NCI-H2196 (cell line): ENCODE results near the gene MKKS.
"Not testable (repeated sequence)": the region's sequence is repeated elsewhere in the genome, so short reads cannot be mapped to it uniquely, and the experiment has no call there.

Experiments
- DNase-seq: peaks from one replicate; lab custom pipeline; 2025; ENCODE audit not compliant: unreplicated experiment; lab: John Stamatoyannopoulos, UW

The MKKS gene

DNA sequence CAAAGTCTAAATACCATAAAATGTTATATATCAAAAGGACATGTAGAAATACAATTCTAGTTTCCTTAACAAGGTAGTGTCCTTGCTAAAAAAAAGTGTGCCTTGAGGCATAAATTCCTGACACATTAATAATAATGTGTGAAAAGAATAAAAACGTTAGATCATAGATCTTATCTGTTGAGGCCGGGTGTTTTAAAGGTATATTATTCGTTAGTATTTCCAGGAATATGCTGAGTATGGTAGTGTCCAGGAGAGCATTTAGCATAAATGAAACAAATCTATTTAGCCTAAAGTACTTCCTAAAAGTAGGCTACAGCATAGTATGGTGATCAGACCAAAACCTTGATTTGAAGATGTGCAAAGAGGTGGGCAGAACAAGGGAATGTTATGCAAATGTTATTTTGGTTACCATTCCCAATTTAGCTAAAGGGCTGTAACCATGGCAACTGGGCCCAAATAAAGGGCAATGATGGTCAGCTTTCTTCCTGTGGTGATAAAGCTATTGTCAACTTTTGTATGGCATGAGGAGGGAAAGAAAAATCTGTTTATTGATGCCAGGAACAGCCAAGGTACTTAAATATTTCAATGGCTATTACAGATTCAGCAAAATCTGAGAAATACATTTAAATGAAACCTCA lies 18.9 kb downstream of the MKKS start:
- no peak for DNase-seq

DNA sequence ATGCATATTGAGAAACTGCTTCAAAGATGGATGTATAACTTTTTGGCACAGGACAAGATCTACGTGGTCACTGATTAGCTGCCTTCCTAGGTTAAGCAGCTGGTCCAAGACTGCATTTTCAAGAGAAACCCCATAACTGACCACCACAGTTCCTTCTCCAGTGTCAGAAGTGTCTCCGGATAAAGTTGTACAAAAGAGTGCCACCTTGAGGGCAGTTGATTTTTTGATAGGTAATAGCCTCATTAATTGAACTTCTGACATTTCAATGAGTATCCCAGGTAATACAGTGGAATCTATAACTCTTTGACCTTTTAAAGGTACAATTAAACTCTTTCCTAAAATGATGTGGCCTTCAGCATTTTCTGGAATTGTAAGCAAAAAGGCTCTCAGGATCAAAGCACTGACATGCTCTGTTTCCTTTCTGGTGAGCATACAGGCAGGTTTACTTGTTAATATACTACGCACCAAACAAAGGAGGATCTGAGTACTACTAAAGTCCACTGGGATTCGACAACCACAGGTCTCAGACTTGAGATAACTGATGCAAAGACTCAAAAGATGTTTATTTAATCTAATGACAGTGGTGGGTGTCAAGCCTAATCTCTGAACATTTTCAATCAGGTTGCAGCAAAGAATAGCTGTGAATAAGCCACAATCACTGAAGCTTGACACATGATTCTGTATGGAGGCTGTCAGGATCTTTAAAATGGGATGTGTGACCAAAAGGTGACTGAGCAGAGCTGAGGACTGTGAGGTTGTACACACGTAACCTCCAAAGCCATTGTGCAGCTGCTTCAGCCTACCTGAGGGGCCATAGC lies 21.2 kb downstream of the MKKS start:
- no peak for DNase-seq

DNA sequence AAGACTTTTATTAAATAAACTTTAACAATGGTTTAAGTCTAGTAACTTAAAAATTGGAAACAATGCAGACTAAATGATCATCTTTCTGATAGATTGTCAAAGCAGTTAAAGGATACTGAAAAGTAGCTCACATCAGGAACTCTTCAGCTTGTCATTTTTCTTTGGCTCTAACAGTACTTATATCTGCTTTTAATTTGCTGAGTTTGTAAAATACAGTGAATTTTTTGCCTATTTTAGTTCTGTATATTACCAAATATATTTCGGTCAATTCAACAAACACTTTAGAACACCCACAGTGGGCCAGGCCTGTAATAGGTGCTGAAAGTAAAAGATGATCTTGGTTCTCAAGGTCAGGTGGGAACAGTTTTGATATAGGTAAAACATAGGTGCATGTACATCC lies 22.3 kb downstream of the MKKS start:
- no peak for DNase-seq

DNA sequence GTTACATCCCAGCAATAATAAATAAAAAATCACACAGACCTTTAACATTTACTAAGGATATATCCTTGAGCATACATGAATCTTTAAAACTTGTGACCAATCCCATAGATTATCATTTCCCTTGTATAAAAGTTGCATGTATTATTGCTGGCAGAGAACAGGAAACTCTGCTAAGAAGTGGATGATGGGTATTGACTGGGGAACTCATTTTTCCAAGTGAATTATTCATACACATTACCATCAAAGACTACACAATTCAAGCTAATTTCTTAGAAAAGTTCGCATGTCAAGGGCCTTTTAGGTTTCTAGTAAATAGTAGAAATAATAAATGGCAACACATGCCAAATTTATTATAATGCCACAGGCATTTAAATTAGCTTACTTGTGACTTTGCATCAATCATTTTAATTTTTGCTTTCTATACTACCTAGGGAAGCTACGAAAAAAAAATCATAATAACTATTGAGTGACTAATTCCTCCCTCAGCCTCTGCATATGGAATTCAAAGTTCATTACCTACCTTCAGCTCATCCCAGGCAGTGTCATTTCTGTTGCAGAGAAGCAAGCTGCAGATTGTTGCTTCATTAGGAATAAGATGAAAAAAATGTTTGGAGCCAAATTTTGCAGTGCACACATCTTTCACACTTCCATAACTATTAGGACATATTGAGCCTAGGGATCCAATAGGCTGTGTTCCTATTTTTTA lies 25.8 kb downstream of the MKKS start:
- DNase-seq = no peak

DNA sequence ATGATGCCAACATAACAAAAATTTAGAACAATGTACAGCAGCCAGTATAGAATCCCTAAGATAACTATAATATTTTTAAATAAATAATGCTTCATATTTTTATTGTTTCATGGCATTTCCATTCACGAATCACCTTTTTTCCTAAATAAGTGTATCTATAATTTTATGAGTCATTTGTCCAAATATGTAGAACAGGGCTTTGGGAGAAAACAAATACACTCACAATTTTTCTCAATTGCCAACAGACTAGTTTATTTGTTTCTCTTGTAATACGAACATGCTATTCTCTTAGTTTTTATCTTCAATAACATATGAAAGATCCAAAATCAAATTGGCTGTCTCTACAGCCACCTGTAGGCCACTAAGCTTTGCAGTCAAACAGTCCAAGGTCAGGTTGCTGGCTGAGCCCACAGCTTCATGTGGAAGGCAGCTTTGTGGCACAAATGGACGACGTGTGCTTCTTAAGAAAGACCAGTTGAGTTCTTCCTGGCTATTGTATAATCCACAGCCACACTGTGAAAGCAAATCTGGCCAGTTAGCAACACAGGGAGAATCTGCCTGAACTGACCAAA lies 29.0 kb downstream of the MKKS start:
- no peak for DNase-seq

DNA sequence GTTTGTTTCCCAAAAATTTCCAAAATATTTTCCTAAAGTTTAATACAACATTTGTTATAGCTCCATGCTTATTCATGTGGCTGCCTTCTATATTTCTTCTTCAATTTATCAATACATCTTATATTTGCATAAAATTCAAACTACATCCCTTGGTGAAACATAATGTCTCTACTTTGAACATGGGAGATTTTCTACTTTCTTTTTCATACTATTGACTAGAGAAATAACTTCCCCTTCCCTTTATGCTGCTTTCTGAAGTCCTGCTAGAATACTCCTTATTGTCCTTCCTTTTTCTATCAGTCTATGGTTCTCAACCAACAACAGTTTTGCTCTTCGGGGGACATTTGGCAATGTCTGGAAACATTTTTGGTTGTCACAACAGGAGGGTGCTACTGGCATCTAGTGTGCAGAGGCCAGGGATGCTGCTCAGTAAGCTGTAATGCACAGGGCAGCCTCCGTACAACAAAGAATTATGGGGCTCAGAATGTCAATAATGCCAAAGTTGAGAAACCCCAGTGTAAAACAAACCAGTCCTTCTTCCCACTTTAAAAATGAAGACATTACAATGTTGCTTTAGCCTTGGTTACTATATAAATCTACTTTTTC lies 29.9 kb downstream of the MKKS start:
- no peak for DNase-seq

DNA sequence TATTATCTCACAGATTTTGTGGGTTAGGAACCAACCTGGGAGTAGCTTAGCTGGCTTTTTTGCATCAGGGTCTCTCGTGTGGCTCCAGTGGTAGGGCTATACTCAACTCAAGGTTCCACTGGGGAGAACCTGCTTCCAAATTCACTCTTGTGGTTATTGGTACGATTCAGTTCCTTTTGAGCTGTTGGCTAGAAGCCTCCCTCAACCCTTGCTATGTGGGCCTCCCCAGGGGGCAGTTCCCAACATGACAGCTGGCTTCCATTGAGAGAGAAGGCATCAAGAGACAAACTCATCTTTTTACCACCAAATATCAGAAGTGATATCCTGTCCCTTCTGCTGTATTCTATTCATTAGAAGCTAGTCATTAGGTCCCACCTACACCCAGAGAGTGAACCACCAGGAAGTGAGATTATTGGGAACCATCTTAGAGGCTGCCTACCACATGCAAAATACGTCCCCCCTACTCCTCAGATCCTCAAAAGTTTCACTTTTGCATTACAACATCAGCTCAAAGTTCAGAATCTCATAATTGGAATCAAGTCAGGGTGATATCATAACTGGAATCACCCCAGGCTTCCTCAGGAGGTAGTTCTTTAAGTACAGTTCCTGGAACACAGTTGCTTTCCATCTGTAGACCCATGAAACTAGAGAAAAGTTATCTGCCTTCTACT lies 30.9 kb downstream of the MKKS start:
- no peak for DNase-seq

DNA sequence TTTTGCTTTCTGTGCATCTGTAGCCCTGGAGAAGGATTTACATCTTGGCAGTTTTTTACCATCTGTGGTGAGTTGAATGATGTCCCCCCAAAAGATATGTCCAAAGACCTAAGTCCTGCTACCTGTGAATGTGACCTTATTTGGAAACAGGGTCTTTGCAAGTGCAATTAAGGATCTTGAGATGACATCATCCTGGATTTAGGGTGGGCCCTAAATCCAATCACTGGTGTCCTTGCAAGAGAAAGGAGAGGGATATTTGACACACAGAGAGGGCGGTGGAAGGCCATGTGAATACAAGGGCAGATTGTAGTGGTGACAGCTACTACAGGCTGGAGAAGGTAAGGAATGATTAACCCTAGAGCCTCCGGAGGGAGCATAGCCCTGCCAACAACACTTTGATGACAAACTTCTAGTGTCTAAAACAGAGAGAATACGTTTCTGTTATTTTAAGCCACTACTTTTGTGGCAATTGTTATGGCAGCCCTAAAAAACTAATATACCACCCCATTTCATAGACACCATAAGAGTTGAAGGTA lies 35.1 kb downstream of the MKKS start:
- DNase-seq = no peak

DNA sequence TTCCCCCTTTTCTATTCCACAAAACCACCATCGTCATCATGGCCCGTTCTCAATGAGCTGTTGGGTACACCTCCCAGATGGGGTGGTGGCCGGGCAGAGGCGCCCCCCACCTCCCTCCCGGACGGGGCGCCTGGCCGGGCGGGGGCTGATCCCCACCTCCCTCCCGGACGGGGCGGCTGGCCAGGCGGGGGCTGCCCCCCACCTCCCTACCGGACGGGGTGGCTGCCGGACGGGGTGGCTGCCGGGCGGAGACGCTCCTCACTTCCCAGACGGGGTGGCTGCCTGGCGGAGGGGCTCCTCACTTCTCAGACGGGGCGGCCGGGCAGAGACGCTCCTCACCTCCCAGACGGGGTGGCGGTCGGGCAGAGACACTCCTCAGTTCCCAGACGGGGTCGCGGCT lies 39.3 kb downstream of the MKKS start:
- not testable (repeated sequence) for DNase-seq

DNA sequence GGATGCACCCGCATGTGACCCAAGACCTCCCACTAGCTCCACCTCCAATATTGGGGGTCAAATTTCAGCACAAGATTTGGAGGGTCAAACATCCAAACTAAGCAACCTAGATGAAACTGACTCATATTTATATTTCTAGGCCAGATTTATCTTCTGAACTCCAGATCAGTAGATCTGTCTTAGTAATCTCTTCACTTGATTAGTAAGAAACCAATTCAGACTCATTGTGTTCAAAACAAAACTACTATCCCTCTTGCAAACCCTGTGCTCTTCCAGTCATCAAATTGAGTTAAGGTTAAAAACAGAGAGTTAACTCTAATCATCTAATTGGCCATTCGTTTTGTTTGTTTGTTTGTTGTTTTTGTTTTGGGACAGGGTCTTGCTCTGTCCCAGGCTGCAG lies 43.3 kb downstream of the MKKS start:
- DNase-seq = no peak

DNA sequence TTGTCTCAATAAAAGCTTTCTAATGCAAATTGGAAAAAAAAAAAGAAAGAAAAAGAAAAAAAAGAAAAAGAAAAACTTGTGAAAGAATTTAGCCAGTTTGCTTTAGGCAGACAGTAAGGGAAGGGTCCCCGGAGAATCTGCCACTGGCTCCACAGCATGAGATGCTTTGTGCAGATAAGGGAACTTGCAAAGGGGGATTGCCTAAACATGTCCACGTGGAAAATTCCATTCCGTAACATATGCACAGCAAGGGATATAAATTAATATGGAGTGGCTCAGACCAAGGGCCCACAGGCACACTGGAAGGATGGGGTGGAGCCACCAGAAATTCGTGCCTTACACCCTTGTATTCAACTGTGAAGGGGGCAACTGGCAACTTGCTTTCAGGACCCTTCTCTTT lies 45.4 kb downstream of the MKKS start:
- DNase-seq = no peak

DNA sequence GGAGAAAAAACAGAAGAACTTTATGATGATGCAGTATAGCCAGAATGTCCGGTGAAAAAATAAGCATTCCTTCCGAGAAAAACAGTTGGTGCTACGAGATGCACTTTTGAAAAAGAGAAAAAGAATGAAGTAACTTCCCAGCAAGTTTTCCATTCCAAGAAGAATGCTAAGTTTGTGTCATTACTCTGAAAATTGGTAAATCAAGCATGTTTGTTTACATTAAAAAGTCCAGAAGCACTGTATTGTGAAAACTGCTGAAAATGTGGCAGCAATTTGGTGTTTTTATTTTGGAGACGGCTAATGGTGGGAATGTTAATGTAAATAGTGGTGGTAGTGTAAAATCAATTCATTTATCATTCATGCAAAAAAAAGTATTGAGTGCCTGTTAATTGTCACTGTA lies 46.3 kb downstream of the MKKS start:
- no peak for DNase-seq

DNA sequence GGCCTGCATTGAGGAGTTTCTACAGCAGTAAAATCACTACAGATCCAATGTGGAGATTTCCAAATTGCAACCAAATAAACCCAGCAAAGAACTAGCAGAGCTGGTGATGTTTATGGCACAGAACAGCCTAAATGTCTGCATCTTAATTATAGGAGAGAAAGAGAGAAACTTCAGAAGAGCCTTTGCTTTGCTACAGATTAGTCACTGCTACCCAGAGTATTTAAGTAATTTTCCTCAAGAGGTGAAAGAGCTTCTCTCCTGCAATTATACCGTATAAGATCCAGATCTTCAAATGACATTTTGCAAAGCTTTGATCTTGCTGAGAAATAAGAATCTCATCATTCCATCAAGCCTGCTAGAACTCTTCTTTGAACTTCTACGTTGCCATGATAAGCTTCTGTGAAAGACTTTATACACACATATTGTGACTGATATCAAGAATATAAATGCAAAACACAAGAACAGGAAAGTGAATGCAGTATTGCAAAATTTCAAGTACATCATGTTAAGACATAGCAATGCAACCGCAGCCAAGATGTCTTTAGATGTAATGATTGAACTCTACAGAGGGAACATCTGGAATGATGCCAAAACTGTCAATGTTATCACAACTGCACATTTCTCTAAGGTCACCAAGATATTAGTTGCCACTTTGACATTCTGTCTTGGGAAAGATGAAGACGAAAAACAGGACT lies 48.0 kb downstream of the MKKS start:
- no peak for DNase-seq

DNA sequence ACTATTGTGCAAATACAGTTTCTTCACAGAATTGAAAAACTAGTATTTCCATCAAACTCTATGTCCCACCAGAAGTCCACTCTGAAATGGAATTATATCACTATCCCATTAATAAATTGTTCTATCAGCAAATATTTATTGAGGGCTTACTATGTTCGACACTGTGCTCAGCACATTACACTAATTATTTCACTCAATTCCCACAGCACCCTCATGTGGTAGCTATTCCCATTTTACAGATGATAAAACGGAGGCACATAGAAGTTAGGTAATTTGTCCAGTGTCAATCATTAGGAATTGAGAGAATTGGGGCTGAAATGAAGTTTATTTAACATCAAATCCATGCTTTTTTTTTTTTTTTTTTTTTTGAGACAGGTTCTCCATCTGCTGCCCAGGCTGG lies 52.5 kb downstream of the MKKS start:
- no peak for DNase-seq

DNA sequence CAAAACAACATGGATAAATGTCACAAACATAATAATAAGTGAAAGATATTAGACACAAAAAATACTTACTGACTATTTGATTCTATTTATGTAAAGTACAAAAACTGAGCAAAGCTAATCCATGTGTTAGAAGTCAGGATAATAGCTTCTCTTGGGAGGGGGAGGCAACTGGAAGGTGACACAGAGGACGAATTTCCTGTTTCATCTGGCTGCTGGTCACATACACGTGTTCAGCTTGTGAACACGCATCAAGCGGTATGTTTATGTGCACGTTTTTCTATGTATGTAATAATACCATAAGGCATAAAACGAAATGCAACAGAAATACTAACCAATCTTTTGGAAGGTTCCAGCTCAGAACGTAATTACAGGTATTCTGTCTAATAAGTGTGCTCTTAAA lies 54.3 kb downstream of the MKKS start:
- DNase-seq = no peak

DNA sequence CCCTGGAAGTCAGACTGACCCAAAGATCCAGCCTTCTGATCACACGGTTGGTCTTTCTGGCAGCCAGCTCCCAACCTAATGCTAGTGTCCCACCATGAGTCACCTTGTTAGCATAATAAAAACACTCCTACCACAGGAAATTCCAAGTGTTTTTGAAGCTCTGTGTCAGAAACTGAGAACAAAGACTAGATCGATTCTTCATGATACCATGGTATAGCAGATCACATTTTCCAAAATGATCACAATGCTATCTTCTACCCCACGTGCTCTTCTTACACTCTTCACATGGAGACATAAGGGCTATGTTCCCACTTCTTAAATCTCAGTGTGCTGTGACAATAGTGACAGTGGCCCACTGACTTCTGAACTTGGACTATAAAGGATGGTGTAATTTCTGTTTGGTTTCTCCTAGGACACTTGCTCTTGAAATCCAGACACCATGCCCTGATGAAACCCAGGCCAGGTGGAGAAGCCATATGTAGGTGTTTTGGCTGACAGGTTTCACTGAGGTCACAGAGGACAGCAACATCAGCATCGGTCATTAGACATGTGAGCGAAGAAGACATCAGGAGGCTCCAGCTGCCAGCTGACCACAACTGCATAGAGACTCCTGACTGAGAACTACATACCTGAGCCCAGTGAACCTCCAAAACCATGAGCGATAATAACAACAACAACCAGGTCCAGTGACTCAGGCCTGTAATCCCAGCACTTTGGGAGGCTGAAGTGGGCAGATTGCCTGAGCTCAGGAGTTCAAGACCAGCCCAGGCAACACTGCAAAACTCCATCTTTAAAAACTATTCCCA lies 57.5 kb downstream of the MKKS start:
- no peak for DNase-seq

DNA sequence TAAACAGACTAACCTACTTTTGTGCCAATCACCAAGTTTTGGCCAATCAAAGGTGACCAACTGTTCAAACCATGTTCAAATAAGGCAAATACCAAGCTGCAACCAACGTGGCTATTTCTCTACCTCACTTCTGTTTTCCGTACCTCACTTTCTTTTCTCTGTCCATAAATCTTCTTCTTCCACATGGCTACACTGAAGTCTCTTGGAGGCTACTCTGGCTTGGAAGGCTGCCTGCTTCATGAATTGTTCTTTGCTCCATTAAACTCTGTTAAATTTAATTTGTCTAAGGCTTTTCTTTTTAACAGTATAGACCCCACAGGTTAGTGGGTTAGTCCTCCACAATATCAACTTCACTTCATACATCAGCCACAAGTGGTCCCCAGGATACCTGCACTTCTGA lies 58.8 kb downstream of the MKKS start:
- DNase-seq = no peak

DNA sequence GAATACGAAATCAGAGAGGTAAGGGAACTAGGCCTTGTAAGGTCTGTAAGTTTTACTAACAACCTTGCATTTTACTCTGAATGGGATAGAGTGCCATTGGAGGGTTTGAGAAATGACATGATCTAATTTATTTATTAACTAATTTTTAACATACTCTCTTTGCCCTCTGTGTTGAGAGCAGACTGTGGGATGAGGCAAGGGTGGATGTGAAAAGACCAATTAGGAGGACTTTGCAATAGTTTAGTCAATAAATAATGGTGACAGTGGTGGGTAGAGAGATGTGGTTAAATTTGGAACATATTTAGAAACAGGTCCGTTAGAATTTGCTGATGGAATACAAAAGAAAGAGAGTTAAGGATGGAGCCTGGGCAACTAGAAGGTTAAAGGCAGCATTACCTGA lies 60.0 kb downstream of the MKKS start:
- no peak for DNase-seq

DNA sequence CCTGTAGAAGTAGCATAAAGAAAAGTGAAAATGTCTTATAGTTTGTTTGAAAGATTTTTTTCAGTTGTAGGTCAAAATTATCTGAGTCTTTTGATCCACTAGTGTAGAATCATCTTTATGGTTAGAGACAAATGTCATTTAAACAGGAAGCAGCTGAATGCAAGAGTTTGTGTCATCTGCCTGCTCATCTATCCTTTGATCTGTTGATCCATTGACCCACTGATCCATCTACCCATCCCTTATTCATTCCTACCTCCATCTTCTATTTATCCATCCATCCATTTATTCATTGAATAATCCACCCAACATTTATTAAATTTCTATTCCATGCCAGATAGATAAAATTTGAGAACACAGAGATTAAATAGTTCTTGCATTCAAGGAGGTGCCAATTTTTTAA lies 62.6 kb downstream of the MKKS start:
- no peak for DNase-seq
